Esophagus muscularis mucosa (tissue), 4 donors: ENCODE results near the gene FKBP1B. TPM values are rescaled to one million over a fixed set of nuclear protein-coding genes. Genes with fewer than 3 reads are reported as not detected.

Source experiments
- DNase-seq: peaks from one replicate; pipeline ENCODE4 v3.0.0-alpha.2; 2017; ENCODE audit errors: extremely low spot score
- H3K27ac ChIP-seq, 4 donors: fragments of 200-600 bp; sonication (generic); replicated peaks in 1 of 4; 1 replicate in 3 of 4; 2 replicates in 1 of 4; pipeline ENCODE4 v1.5.1; 2016 to 2019; ENCODE audit warnings: mild to moderate bottlenecking in 1 of 4
- H3K27me3 ChIP-seq, 4 donors: fragments of 200-600 bp; sonication (generic); one replicate each; pipeline versions ENCODE4 v1.5.1 to v1.6.0; 2016 to 2019
- H3K36me3 ChIP-seq, 4 donors: fragments of 200-600 bp; sonication (generic); one replicate each; pipeline ENCODE4 v1.5.1; 2016 to 2019
- H3K4me1 ChIP-seq, 4 donors: fragments of 200-600 bp; sonication (generic); one replicate each; pipeline ENCODE4 v1.5.1; 2016 to 2019
- H3K4me3 ChIP-seq, 4 donors: fragments of 200-600 bp; sonication (generic); 1 replicate in 2 of 4; 2 replicates in 2 of 4; pipeline ENCODE4 v1.5.1; 2016 to 2019; ENCODE audit warnings: mild to moderate bottlenecking in 4 of 4, moderate library complexity in 1 of 4
- H3K9me3 ChIP-seq, 4 donors: fragments of 200-600 bp; sonication (generic); 1 replicate in 3 of 4; 2 replicates in 1 of 4; pipeline ENCODE4 v1.5.1; 2016 to 2019
- EP300 ChIP-seq: sonication (generic); formaldehyde crosslinking; IDR thresholded peaks from one replicate; pipeline ENCODE4 v1.6.1; 2017; ENCODE audit warnings: antibody characterized with exemption
- POLR2A ChIP-seq: fragments of 450-650 bp; IDR thresholded peaks from one replicate; pipeline ENCODE4 v1.6.1; 2017; ENCODE audit warnings: antibody characterized with exemption, moderate library complexity, mild to moderate bottlenecking, low read depth
- POLR2AphosphoS5 ChIP-seq, 2 donors: sonication (generic); formaldehyde crosslinking; IDR thresholded peaks; one replicate each; pipeline ENCODE4 v1.6.1; 2017; ENCODE audit warnings: antibody characterized with exemption in 2 of 2
- WGBS: methylation state at CpG from one replicate; pipeline ENCODE4 v1.1.5; 2018; 5-methylcytosine and 5-hydroxymethylcytosine counted together
- intact Hi-C: fragments of 100-400 bp; cut with DNase I; formaldehyde crosslinking; loops from one replicate; pipeline ENCODE4 v1.15.1; 2023
- total RNA-seq, 4 donors: library from RNA; depleted of rRNA; stranded (reverse); fragments of >200 nt; gene quantifications; one replicate each; pipeline versions ENCODE4 v1.1.0 to v1.2.1, GENCODE V29; 2016
- TF ChIP-seq, protein P1 (sequence below), 3 experiments: fragments of 200-600 bp in 2 of 3; fragments of 450-650 bp in 1 of 3; sonication (generic) in 2 of 3; IDR thresholded peaks; one replicate each; pipeline ENCODE4 v1.5.1; 2017 to 2019; ENCODE audit warnings: antibody characterized with exemption in 3 of 3, mild to moderate bottlenecking in 2 of 3, moderate library complexity in 1 of 3

FKBP1B gene
- total RNA-seq, 4 donors from 2014 or later = 5.0 to 11.2 (median 6.2) TPM

DNA sequence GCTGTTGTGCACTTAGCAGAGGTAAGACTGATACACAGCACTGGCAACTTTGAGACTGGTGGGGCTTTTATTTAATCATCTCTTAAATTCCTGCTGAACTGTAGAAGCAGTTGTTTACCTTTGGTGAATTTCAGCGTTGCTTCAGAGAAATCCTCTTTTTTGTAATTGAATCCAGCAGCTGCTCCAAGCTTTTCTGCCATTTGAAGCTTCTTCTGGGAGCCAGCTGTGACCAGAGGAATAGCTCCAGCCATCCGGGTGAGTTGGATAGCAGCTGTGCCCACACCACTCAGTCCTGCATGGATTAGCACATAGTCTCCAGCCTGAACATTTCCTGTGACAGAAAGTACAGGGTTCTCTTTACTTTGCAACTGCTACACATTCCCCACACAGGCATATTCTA, 31.2 kb downstream of the FKBP1B start:
- Histone ChIP-seq H3K4me1 (peaks cover 16 to 37% (median 33%) of the 10 kb centered on the region in 4 donors), H3K9me3 (no peaks in the 10 kb centered on the region), H3K36me3 (peaks cover 0 to 42% (median 23%) of the 10 kb centered on the region in 4 donors), H3K4me3 (no peak overlapping the region), H3K27me3 (no peaks in the 10 kb centered on the region), H3K27ac (no peak overlapping the region)
- 52% methylated on average over 2 of the region's 2 CpGs for WGBS
- no peak for DNase-seq
- TF ChIP-seq POLR2A = no peak
- TF ChIP-seq EP300 = no peak
- TF ChIP-seq POLR2AphosphoS5 (IDR thresholded peaks at IDR 0.05) = no peak
- TF ChIP-seq, protein P1, sequence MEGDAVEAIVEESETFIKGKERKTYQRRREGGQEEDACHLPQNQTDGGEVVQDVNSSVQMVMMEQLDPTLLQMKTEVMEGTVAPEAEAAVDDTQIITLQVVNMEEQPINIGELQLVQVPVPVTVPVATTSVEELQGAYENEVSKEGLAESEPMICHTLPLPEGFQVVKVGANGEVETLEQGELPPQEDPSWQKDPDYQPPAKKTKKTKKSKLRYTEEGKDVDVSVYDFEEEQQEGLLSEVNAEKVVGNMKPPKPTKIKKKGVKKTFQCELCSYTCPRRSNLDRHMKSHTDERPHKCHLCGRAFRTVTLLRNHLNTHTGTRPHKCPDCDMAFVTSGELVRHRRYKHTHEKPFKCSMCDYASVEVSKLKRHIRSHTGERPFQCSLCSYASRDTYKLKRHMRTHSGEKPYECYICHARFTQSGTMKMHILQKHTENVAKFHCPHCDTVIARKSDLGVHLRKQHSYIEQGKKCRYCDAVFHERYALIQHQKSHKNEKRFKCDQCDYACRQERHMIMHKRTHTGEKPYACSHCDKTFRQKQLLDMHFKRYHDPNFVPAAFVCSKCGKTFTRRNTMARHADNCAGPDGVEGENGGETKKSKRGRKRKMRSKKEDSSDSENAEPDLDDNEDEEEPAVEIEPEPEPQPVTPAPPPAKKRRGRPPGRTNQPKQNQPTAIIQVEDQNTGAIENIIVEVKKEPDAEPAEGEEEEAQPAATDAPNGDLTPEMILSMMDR (IDR thresholded peaks at IDR 0.05) = no peak
- intact Hi-C loops = loop anchor here (5.0 kb wide), 2 partner anchors 33 to 253 kb away; partner anchors contain the start of genes FKBP1B and WDCP

DNA sequence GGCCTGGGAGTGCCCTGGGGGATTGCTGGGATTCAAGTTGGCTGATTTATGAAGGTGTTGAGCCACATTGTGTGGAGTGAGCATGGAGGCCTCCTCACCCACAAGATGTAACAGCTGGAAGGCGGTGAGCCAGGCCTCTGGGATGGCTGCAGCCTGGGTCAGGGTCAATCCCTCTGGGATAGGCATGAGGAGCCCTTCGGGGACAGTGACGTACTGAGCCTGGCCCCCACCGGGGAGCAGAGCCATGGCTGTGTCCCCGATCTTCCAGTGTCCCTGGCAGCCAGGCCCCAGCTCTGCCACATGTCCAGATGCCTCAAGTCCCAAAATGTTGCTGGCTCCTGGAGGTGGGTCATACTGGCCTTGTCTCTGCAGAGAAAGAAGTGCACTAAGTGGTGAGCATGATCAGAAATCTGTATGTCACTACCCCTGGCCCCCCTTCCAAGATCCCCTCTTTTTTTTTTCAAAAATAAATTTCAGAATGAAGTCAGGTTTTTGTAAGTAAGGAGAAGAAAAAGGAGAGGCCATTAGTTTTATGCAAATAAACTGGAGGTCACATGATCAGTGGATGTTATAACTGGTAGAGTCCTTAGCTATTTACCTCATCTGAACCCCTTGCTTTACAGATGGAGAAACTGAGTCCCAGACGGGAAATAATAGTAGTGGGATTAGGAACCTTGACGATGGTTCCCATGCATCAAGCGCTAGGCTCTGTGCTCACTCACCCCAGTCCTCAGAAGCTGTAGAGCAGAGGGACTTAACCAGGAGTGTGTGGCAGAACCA, 33.4 kb downstream of the FKBP1B start:
- no peak for DNase-seq
- 85% methylated on average over 7 of the region's 8 CpGs for WGBS
- no peak for TF ChIP-seq POLR2AphosphoS5 (IDR thresholded peaks at IDR 0.05)
- TF ChIP-seq EP300 = no peak
- TF ChIP-seq, protein P1 (IDR thresholded peaks at IDR 0.05) = no peak
- no peak for TF ChIP-seq POLR2A
- Histone ChIP-seq H3K4me3 (peak overlapping the region in 2 of 4 donors; percentile 61 to 72), H3K36me3 (peaks cover 0 to 49% (median 28%) of the 10 kb centered on the region in 4 donors), H3K9me3 (no peaks in the 10 kb centered on the region), H3K27me3 (no peaks in the 10 kb centered on the region), H3K4me1 (peaks cover 7 to 23% (median 22%) of the 10 kb centered on the region in 4 donors), H3K27ac (peak overlapping the region; percentile 85 to 93 (median 92))
- intact Hi-C loops = loop anchor here (5.0 kb wide), 2 partner anchors 36 to 256 kb away; partner anchors contain the start of genes FKBP1B and WDCP

DNA sequence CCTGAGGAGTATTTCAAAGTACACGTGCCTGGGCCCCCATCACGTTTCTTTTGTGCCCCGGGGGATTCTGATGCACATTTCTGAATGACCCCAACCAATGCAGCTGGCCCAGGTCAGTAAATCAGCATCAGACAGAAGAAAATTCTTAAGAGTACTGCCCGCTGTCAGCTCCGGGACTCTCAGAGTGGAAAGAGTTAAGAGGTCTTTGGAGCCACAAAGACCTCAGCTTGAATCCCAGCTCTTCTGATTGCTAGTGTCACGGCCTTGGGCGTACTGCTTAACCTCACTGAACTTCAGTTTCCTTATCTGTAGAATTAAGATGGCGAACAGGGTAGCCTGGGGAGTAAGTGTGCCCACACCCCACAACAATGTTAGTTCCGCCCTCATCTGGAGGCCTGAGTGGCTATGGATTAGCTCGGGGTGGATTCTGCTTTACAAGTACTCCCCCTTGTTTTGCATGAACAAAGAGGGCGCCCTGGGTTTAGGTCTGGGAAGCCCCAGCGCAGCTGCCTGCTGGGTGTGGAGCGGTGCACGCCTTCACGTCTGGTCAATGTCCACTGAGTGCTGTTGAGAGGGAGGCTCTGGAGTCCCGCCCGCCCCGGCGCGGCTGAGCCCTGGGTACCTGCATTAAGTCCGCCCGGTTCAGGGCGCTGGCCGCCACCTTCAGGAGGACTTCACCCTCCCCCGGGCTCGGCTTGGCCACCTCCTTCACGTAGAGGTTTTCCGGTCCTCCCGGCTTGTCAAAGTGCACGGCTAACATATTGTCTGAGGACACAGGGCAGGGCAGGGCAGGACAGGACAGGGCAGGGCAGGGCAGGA, 34.2 kb downstream of the FKBP1B start:
- peaks cover 0 to 54% (median 30%) of the 10 kb centered on the region in 4 donors for H3K36me3 ChIP-seq
- TF ChIP-seq POLR2AphosphoS5 (IDR thresholded peaks at IDR 0.05) = no peak
- TF ChIP-seq, protein P1 (IDR thresholded peaks at IDR 0.05) = no peak
- TF ChIP-seq EP300 = no peak
- no peak for TF ChIP-seq POLR2A
- no peak for DNase-seq
- H3K27ac ChIP-seq = peak overlapping the region; percentile 85 to 93 (median 92)
- 3% methylated on average over 18 of the region's 30 CpGs for WGBS
- H3K9me3 ChIP-seq = no peaks in the 10 kb centered on the region
- H3K27me3 ChIP-seq = no peaks in the 10 kb centered on the region
- intact Hi-C loops = loop anchor here (5.0 kb wide), 2 partner anchors 36 to 256 kb away; partner anchors contain the start of genes FKBP1B and WDCP
- H3K4me3 ChIP-seq = peak overlapping the region; percentile 61 to 72 (median 70)
- H3K4me1 ChIP-seq = peaks cover 7 to 22% (median 21%) of the 10 kb centered on the region in 4 donors

DNA sequence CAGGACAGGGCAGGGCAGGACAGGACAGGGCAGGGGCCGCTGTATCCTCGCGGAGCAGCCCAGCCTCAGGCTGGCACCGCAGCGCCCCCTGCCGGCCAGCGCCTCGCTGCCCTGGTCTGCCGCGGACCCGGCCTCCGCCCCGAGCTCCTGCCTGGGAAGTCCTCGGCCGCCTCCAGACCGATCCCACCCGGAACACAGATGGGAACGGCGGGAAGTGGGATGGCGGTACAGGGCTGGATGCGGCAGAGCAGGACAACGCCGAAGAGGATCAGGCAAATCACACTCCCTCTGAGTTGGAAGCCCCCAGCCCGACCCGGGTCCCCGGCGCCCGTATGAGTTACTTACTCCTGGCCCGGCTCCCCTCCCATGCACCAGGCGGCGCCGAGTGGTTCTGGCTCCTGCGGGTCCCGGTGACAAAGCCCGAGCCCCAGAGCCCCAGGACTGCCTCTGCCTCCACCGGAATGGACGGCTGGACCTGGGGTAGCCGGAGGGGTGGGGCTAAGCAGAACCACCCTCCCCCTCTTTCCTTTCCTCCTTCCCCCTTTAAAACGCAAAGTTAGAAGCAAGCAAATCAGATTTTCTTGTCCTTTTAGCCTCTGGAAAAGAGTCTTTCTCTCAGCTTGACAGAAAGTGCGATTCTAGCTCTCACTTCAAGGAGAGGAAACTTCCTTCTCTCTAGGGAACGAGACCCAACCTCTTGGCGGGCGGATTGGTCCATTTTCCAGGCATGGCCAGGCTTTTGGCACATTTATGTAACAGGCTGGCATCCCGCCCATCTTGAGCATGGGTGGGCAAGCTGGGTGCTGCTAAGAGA, 35.1 kb downstream of the FKBP1B start, which contains the start of gene TP53I3:
TSS of gene TP53I3 (minus strand) at position 449 of the 814 bp plus-strand sequence. CDS start 508 bp downstream, outside the sequence.
- Histone ChIP-seq H3K9me3 (no peaks in the 10 kb centered on the region), H3K27ac (peak within 1 kb of the TSS; percentile 85 to 93 (median 92)), H3K27me3 (no peaks in the 10 kb centered on the region), H3K36me3 (peaks cover 0 to 46% (median 30%) of the 10 kb centered on the region in 4 donors), H3K4me3 (peak within 1 kb of the TSS; percentile 61 to 72 (median 70)), H3K4me1 (peaks cover 7 to 22% (median 21%) of the 10 kb centered on the region in 4 donors)
- TF ChIP-seq POLR2A (peak; percentile 24), EP300 (no peak), POLR2AphosphoS5 (IDR thresholded peaks at IDR 0.05) (peak; percentile 70 to 81)
- TF ChIP-seq, protein P1 (IDR thresholded peaks at IDR 0.05) = peak; percentile 89 to 96 (median 95)
- 5% methylated on average over 4 of the region's 44 CpGs for WGBS
- intact Hi-C loops = loop anchor here (5.0 kb wide), 2 partner anchors 37 to 257 kb away; partner anchors contain the start of genes FKBP1B and WDCP
- peak; percentile 96 for DNase-seq
